GM23338 (cell line): ENCODE measurements around the gene MARCKS. TPM values are rescaled to one million over a fixed set of nuclear protein-coding genes. Genes with fewer than 3 reads are reported as not detected.

ENCODE experiments used
- ATAC-seq: fragments of 200-7000 bp; cut with Tn5 transposase; 3 replicates; pipeline ENCODE4 v1.9.1; 2020
- DNase-seq: peaks from one replicate; pipeline ENCODE4 v3.0.0-alpha.2; 2015; ENCODE audit warnings: low spot score
- H2AFZ ChIP-seq: fragments of 200-600 bp; sonication (generic); 2 replicates; pipeline ENCODE4 v1.8.0; 2016; ENCODE audit warnings: antibody characterized with exemption, mild to moderate bottlenecking, moderate library complexity
- H3F3A ChIP-seq: fragments of 200-600 bp; sonication (generic); replicated peaks from 2 replicates; pipeline ENCODE4 v1.8.0; 2017; ENCODE audit warnings: antibody characterized with exemption, mixed run types, low read depth
- H3K27ac ChIP-seq: fragments of 200-600 bp; sonication (generic); 2 replicates; pipeline ENCODE4 v1.6.1; 2016; ENCODE audit warnings: low read depth
- H3K27me3 ChIP-seq: fragments of 200-600 bp; sonication (generic); 2 replicates; pipeline ENCODE4 v1.8.0; 2016; ENCODE audit warnings: mild to moderate bottlenecking, mixed run types, moderate library complexity; ENCODE audit not compliant: insufficient read depth
- H3K36me3 ChIP-seq: fragments of 200-600 bp; sonication (generic); 2 replicates; pipeline ENCODE4 v1.8.0; 2016; ENCODE audit warnings: mild to moderate bottlenecking; ENCODE audit not compliant: insufficient read depth
- H3K4me1 ChIP-seq: fragments of 200-600 bp; sonication (generic); 2 replicates; pipeline ENCODE4 v1.8.0; 2016; ENCODE audit warnings: mild to moderate bottlenecking, moderate library complexity; ENCODE audit not compliant: insufficient read depth
- H3K4me2 ChIP-seq: fragments of 200-600 bp; sonication (generic); 2 replicates; pipeline ENCODE4 v1.7.1; 2017; ENCODE audit warnings: mixed run types
- H3K4me3 ChIP-seq: fragments of 200-600 bp; sonication (generic); 2 replicates; pipeline ENCODE4 v1.6.1; 2016; ENCODE audit warnings: mixed run types
- H3K79me2 ChIP-seq: fragments of 200-600 bp; sonication (generic); replicated peaks from 2 replicates; pipeline ENCODE4 v1.8.0; 2017; ENCODE audit warnings: mild to moderate bottlenecking; ENCODE audit not compliant: insufficient read depth
- H3K9me2 ChIP-seq: fragments of 200-600 bp; sonication (generic); 2 replicates; pipeline ENCODE4 v1.8.0; 2017; ENCODE audit not compliant: insufficient read depth
- H4K20me1 ChIP-seq: fragments of 200-600 bp; sonication (generic); replicated peaks from 2 replicates; pipeline ENCODE4 v1.8.0; 2017; ENCODE audit warnings: mild to moderate bottlenecking; ENCODE audit not compliant: insufficient read depth
- H3K27ac Mint-ChIP-seq: 2 replicates; pipeline ENCODE4 v1.8.0; 2020; ENCODE audit warnings: inconsistent platforms, mild to moderate bottlenecking, moderate library complexity, mixed read lengths
- H3K27me3 Mint-ChIP-seq: 3 replicates; pipeline ENCODE4 v1.8.0; 2022; ENCODE audit warnings: low read depth, mild to moderate bottlenecking, moderate library complexity, mixed read lengths, inconsistent platforms; ENCODE audit not compliant: insufficient read depth, poor library complexity
- H3K36me3 Mint-ChIP-seq: 3 replicates; pipeline ENCODE4 v1.8.0; 2021; ENCODE audit warnings: low read depth, mild to moderate bottlenecking, inconsistent platforms, moderate library complexity, mixed read lengths
- H3K4me1 Mint-ChIP-seq: 3 replicates; pipeline ENCODE4 v1.8.0; 2020; ENCODE audit warnings: mild to moderate bottlenecking, inconsistent platforms, mixed read lengths
- H3K4me3 Mint-ChIP-seq: 3 replicates; pipeline ENCODE4 v1.8.0; 2021; ENCODE audit warnings: moderate library complexity, mild to moderate bottlenecking, inconsistent platforms, mixed read lengths
- H3K9me3 Mint-ChIP-seq: 3 replicates; pipeline ENCODE4 v1.8.0; 2020; ENCODE audit warnings: moderate library complexity, mild to moderate bottlenecking, inconsistent platforms, mixed read lengths
- CREB1 ChIP-seq: fragments of 250-450 bp; sonication (Bioruptor Pico); IDR thresholded peaks from 2 replicates; pipeline ENCODE4 v1.5.0; 2020; ENCODE audit warnings: low read depth, mild to moderate bottlenecking, moderate library complexity
- CTCF ChIP-seq, 2 experiments: fragments of 200-600 bp in 1 of 2; sonication (generic) in 1 of 2; conservative IDR thresholded peaks; 2 replicates each; pipeline versions ENCODE4 v1.5.1 to v1.6.1; 2016 to 2017; ENCODE audit warnings: antibody characterized with exemption in 2 of 2, low read depth in 2 of 2, mild to moderate bottlenecking in 2 of 2, moderate library complexity in 1 of 2
- ETS1 ChIP-seq: IDR thresholded peaks from 2 replicates; pipeline ENCODE4 v1.6.1; 2016; ENCODE audit warnings: antibody characterized with exemption
- EZH2 ChIP-seq: fragments of 200-600 bp; sonication (generic); IDR thresholded peaks from one replicate; pipeline ENCODE4 v1.8.0; 2017; ENCODE audit warnings: antibody characterized with exemption, mild to moderate bottlenecking, low read depth; ENCODE audit not compliant: unreplicated experiment
- EZH2phosphoT487 ChIP-seq: fragments of 200-600 bp; sonication (generic); IDR thresholded peaks from one replicate; pipeline ENCODE4 v1.8.1; 2018; ENCODE audit warnings: antibody characterized with exemption; ENCODE audit not compliant: unreplicated experiment
- JUNB ChIP-seq: IDR thresholded peaks from one replicate; pipeline ENCODE4 v1.6.1; 2016; ENCODE audit warnings: antibody characterized with exemption; ENCODE audit not compliant: unreplicated experiment
- NANOG ChIP-seq: IDR thresholded peaks from 2 replicates; pipeline ENCODE4 v1.6.1; 2016; ENCODE audit warnings: antibody characterized with exemption, borderline replicate concordance
- POLR2AphosphoS5 ChIP-seq: IDR thresholded peaks from 2 replicates; pipeline ENCODE4 v1.6.1; 2016; ENCODE audit warnings: antibody characterized with exemption, low read depth
- REST ChIP-seq: IDR thresholded peaks from one replicate; pipeline ENCODE4 v1.6.1; 2018; ENCODE audit warnings: antibody characterized with exemption; ENCODE audit not compliant: unreplicated experiment
- STAT1 ChIP-seq: IDR thresholded peaks from one replicate; pipeline ENCODE4 v1.6.1; 2016; ENCODE audit warnings: antibody characterized with exemption; ENCODE audit not compliant: unreplicated experiment
- ZNF114 ChIP-seq: fragments of 250-450 bp; sonication (Bioruptor Pico); IDR thresholded peaks from 2 replicates; pipeline ENCODE4 v1.5.0; 2020; ENCODE audit warnings: mild to moderate bottlenecking, moderate library complexity
- ZNF331 ChIP-seq: fragments of 250-450 bp; sonication (Bioruptor Pico); IDR thresholded peaks from 2 replicates; pipeline ENCODE4 v1.5.0; 2020; ENCODE audit warnings: low read depth, mild to moderate bottlenecking, moderate library complexity
- ZNF462 ChIP-seq: fragments of 250-450 bp; sonication (Bioruptor Pico); IDR thresholded peaks from 2 replicates; pipeline ENCODE4 v1.5.0; 2020; ENCODE audit warnings: mild to moderate bottlenecking, moderate library complexity
- polyA plus RNA-seq: library from polyadenylated mRNA; unstranded; fragments of >200 nt; fragmentation: Nextera tagmentation; extraction: Ambion mirVana; gene quantifications from 2 replicates; pipeline ENCODE4 v1.2.1, GENCODE V29; 2016
- total RNA-seq: library from RNA; depleted of rRNA; stranded (reverse); fragments of >200 nt; shearing (Covaris generic); gene quantifications from 2 replicates; pipeline ENCODE4 v1.2.3, GENCODE V29; 2014

MARCKS gene
- total and polyA plus RNA-seq, 2 experiments from 2014 or later = 71.5 to 85.9 TPM

GRCh38 chr6:113853252-113853651 is 3.9 kb upstream of the MARCKS start:
- DNase-seq (no peak), ATAC-seq (no peak)
- H3K4me3 Mint-ChIP-seq = no peak overlapping the region
- Histone ChIP-seq H3K36me3 (no peaks in the 10 kb centered on the region), H3K4me1 (0 out of 2 replicates have a peak, but pooled peaks cover 8% of the 10 kb centered on the region), H3K4me3 (no peak overlapping the region), H4K20me1 (no peaks in the 10 kb centered on the region), H3F3A (peaks cover 2% of the 10 kb centered on the region), H3K27me3 (peaks cover 61% of the 10 kb centered on the region), H3K9me2 (no peaks in the 10 kb centered on the region), H2AFZ (no peak overlapping the region), H3K4me2 (no peak overlapping the region), H3K27ac (no peak overlapping the region), H3K79me2 (peaks cover 11% of the 10 kb centered on the region)
- peaks cover 4% of the 10 kb centered on the region; the same call in 1 of the 3 replicates for H3K9me3 Mint-ChIP-seq
- peaks cover 6% of the 10 kb centered on the region for H3K4me1 Mint-ChIP-seq
- peaks cover 10% of the 10 kb centered on the region for H3K27me3 Mint-ChIP-seq
- no peak overlapping the region for H3K27ac Mint-ChIP-seq
- H3K36me3 Mint-ChIP-seq = 0 out of 3 replicates have a peak, but pooled peaks cover 3% of the 10 kb centered on the region
- no peak for TF ChIP-seq EZH2
- TF ChIP-seq NANOG = no peak
- TF ChIP-seq ZNF331 (CRISPR knock-in tag) = no peak
- TF ChIP-seq ZNF114 (CRISPR knock-in tag) = no peak
- TF ChIP-seq REST = no peak
- no peak for TF ChIP-seq POLR2AphosphoS5
- TF ChIP-seq JUNB = no peak
- TF ChIP-seq CREB1 (CRISPR knock-in tag) = no peak
- no peak for TF ChIP-seq STAT1
- no peak for TF ChIP-seq ZNF462
- TF ChIP-seq CTCF (conservative IDR thresholded peaks at IDR 0.05; ENCODE audit: low read depth in 2 of 2) = no peak
- TF ChIP-seq ETS1 = no peak
- no peak for TF ChIP-seq EZH2phosphoT487
